ENCODE measurements around the gene ARHGEF38. TPM values are rescaled to one million over a fixed set of nuclear protein-coding genes. Genes with fewer than 3 reads are reported as not detected.
A peak's percentile ranks its signal among the peaks of the same experiment; 100 is the strongest.

The ARHGEF38 gene
- polyA plus RNA-seq, 1 of the 3 experiments (the other 2 are of a cell fraction) = 0.02 TPM

DNA sequence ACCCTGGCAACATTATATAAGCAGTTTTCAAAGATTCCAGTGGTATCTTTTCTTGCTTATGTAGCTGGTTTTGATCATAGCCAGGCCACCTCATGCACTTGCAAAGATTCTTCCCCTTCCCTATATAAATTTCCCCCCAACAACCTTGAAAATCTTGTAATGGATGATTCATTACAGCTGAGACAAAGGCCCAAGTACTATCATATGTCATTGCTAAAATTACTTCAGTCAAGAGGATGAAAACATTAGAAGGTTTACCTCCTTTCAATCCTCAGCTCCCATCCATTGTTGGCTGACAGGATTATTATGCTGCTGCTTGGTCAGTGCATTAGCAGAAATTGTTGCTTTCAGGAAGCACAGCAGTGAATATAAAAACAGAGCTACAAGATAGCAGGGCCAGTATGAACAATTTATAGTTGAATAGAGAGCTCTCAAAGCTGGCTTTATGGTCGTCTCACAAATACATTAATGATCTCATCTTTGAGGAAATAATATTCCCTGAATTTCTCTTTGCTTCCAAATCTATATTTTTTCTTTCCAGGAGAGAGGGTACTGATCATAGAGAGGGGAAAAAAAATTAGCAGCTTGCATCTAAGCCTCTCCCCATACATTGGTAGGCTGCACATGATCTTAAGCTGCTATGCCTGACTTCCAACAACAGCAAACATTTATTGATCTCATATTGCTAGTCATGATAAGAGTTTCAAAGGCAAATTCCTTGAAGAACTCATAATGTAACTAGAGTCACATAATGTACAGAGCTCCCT lies 7.7 kb upstream of the ARHGEF38 start (continued):
- TF ChIP-seq EZH2phosphoT487 (IDR thresholded peaks at IDR 0.05; ENCODE audit: borderline replicate concordance, low read depth) (no peak), FOSL2 (IDR thresholded peaks at IDR 0.05; ENCODE audit: borderline replicate concordance, low read depth) (peak; percentile 68; the same call in 1 of the 2 replicates), FOXM1 (IDR thresholded peaks at IDR 0.05; ENCODE audit: low read depth) (no peak), MAX (IDR thresholded peaks at IDR 0.05; ENCODE audit: low read depth) (no peak), RXRA (IDR thresholded peaks at IDR 0.05; ENCODE audit: borderline replicate concordance, low read depth) (peak; percentile 24; the same call in 1 of the 2 replicates), YY1 (IDR thresholded peaks at IDR 0.05; ENCODE audit: low read depth) (no peak), GABPA (IDR thresholded peaks at IDR 0.05; ENCODE audit: low read depth) (no peak), NFIC (IDR thresholded peaks at IDR 0.05; ENCODE audit: borderline replicate concordance) (peak; percentile 55; the same call in 1 of the 2 replicates), POLR2AphosphoS5 (IDR thresholded peaks at IDR 0.05; ENCODE audit: low read depth, low read length) (no peak), ELF1 (IDR thresholded peaks at IDR 0.05) (no peak), TCF12 (IDR thresholded peaks at IDR 0.05) (peak; percentile 91), SIN3A (IDR thresholded peaks at IDR 0.05; ENCODE audit: borderline replicate concordance, low read depth, low read length) (0 out of 2 replicates have a peak, but pooled peaks have one; percentile 21), MXI1 (IDR thresholded peaks at IDR 0.05; ENCODE audit: low read depth, low read length) (no peak), RFX5 (IDR thresholded peaks at IDR 0.05; ENCODE audit: low read length) (no peak), NRF1 (IDR thresholded peaks at IDR 0.05; ENCODE audit: low read depth, low read length) (no peak), TEAD4 (IDR thresholded peaks at IDR 0.05; ENCODE audit: borderline replicate concordance, insufficient read depth) (peak; percentile 55; the same call in 1 of the 2 replicates)
- TF ChIP-seq, protein P1, sequence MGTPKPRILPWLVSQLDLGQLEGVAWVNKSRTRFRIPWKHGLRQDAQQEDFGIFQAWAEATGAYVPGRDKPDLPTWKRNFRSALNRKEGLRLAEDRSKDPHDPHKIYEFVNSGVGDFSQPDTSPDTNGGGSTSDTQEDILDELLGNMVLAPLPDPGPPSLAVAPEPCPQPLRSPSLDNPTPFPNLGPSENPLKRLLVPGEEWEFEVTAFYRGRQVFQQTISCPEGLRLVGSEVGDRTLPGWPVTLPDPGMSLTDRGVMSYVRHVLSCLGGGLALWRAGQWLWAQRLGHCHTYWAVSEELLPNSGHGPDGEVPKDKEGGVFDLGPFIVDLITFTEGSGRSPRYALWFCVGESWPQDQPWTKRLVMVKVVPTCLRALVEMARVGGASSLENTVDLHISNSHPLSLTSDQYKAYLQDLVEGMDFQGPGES (IDR thresholded peaks at IDR 0.05; ENCODE audit: low read depth, low read length) = no peak
- TF ChIP-seq, protein P2, sequence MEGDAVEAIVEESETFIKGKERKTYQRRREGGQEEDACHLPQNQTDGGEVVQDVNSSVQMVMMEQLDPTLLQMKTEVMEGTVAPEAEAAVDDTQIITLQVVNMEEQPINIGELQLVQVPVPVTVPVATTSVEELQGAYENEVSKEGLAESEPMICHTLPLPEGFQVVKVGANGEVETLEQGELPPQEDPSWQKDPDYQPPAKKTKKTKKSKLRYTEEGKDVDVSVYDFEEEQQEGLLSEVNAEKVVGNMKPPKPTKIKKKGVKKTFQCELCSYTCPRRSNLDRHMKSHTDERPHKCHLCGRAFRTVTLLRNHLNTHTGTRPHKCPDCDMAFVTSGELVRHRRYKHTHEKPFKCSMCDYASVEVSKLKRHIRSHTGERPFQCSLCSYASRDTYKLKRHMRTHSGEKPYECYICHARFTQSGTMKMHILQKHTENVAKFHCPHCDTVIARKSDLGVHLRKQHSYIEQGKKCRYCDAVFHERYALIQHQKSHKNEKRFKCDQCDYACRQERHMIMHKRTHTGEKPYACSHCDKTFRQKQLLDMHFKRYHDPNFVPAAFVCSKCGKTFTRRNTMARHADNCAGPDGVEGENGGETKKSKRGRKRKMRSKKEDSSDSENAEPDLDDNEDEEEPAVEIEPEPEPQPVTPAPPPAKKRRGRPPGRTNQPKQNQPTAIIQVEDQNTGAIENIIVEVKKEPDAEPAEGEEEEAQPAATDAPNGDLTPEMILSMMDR (IDR thresholded peaks at IDR 0.05) = no peak
- TF ChIP-seq, protein P3, sequence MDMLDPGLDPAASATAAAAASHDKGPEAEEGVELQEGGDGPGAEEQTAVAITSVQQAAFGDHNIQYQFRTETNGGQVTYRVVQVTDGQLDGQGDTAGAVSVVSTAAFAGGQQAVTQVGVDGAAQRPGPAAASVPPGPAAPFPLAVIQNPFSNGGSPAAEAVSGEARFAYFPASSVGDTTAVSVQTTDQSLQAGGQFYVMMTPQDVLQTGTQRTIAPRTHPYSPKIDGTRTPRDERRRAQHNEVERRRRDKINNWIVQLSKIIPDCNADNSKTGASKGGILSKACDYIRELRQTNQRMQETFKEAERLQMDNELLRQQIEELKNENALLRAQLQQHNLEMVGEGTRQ (IDR thresholded peaks at IDR 0.05; ENCODE audit: borderline replicate concordance, low read depth, low read length) = no peak
- TF ChIP-seq, protein P4, sequence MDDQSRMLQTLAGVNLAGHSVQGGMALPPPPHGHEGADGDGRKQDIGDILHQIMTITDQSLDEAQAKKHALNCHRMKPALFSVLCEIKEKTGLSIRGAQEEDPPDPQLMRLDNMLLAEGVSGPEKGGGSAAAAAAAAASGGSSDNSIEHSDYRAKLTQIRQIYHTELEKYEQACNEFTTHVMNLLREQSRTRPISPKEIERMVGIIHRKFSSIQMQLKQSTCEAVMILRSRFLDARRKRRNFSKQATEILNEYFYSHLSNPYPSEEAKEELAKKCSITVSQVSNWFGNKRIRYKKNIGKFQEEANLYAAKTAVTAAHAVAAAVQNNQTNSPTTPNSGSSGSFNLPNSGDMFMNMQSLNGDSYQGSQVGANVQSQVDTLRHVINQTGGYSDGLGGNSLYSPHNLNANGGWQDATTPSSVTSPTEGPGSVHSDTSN (IDR thresholded peaks at IDR 0.05) = peak; percentile 86
